GM23338 (cell line): ENCODE data around the gene TCF7L2. TPM values are rescaled to one million over a fixed set of nuclear protein-coding genes. Genes with fewer than 3 reads are reported as not detected.

Experiments
- ATAC-seq: fragments of 200-7000 bp; cut with Tn5 transposase; 3 replicates; pipeline ENCODE4 v1.9.1; 2020
- DNase-seq: peaks from one replicate; pipeline ENCODE4 v3.0.0-alpha.2; 2015; ENCODE audit warnings: low spot score
- H2AFZ ChIP-seq: fragments of 200-600 bp; sonication (generic); 2 replicates; pipeline ENCODE4 v1.8.0; 2016; ENCODE audit warnings: antibody characterized with exemption, mild to moderate bottlenecking, moderate library complexity
- H3F3A ChIP-seq: fragments of 200-600 bp; sonication (generic); replicated peaks from 2 replicates; pipeline ENCODE4 v1.8.0; 2017; ENCODE audit warnings: antibody characterized with exemption, mixed run types, low read depth
- H3K27ac ChIP-seq: fragments of 200-600 bp; sonication (generic); 2 replicates; pipeline ENCODE4 v1.6.1; 2016; ENCODE audit warnings: low read depth
- H3K27me3 ChIP-seq: fragments of 200-600 bp; sonication (generic); 2 replicates; pipeline ENCODE4 v1.8.0; 2016; ENCODE audit warnings: mild to moderate bottlenecking, mixed run types, moderate library complexity; ENCODE audit not compliant: insufficient read depth
- H3K36me3 ChIP-seq: fragments of 200-600 bp; sonication (generic); 2 replicates; pipeline ENCODE4 v1.8.0; 2016; ENCODE audit warnings: mild to moderate bottlenecking; ENCODE audit not compliant: insufficient read depth
- H3K4me1 ChIP-seq: fragments of 200-600 bp; sonication (generic); 2 replicates; pipeline ENCODE4 v1.8.0; 2016; ENCODE audit warnings: mild to moderate bottlenecking, moderate library complexity; ENCODE audit not compliant: insufficient read depth
- H3K4me2 ChIP-seq: fragments of 200-600 bp; sonication (generic); 2 replicates; pipeline ENCODE4 v1.7.1; 2017; ENCODE audit warnings: mixed run types
- H3K4me3 ChIP-seq: fragments of 200-600 bp; sonication (generic); 2 replicates; pipeline ENCODE4 v1.6.1; 2016; ENCODE audit warnings: mixed run types
- H3K79me2 ChIP-seq: fragments of 200-600 bp; sonication (generic); replicated peaks from 2 replicates; pipeline ENCODE4 v1.8.0; 2017; ENCODE audit warnings: mild to moderate bottlenecking; ENCODE audit not compliant: insufficient read depth
- H3K9me2 ChIP-seq: fragments of 200-600 bp; sonication (generic); 2 replicates; pipeline ENCODE4 v1.8.0; 2017; ENCODE audit not compliant: insufficient read depth
- H4K20me1 ChIP-seq: fragments of 200-600 bp; sonication (generic); replicated peaks from 2 replicates; pipeline ENCODE4 v1.8.0; 2017; ENCODE audit warnings: mild to moderate bottlenecking; ENCODE audit not compliant: insufficient read depth
- H3K27ac Mint-ChIP-seq: 2 replicates; pipeline ENCODE4 v1.8.0; 2020; ENCODE audit warnings: inconsistent platforms, mild to moderate bottlenecking, moderate library complexity, mixed read lengths
- H3K27me3 Mint-ChIP-seq: 3 replicates; pipeline ENCODE4 v1.8.0; 2022; ENCODE audit warnings: low read depth, mild to moderate bottlenecking, moderate library complexity, mixed read lengths, inconsistent platforms; ENCODE audit not compliant: insufficient read depth, poor library complexity
- H3K36me3 Mint-ChIP-seq: 3 replicates; pipeline ENCODE4 v1.8.0; 2021; ENCODE audit warnings: low read depth, mild to moderate bottlenecking, inconsistent platforms, moderate library complexity, mixed read lengths
- H3K4me1 Mint-ChIP-seq: 3 replicates; pipeline ENCODE4 v1.8.0; 2020; ENCODE audit warnings: mild to moderate bottlenecking, inconsistent platforms, mixed read lengths
- H3K4me3 Mint-ChIP-seq: 3 replicates; pipeline ENCODE4 v1.8.0; 2021; ENCODE audit warnings: moderate library complexity, mild to moderate bottlenecking, inconsistent platforms, mixed read lengths
- H3K9me3 Mint-ChIP-seq: 3 replicates; pipeline ENCODE4 v1.8.0; 2020; ENCODE audit warnings: moderate library complexity, mild to moderate bottlenecking, inconsistent platforms, mixed read lengths
- CREB1 ChIP-seq: fragments of 250-450 bp; sonication (Bioruptor Pico); IDR thresholded peaks from 2 replicates; pipeline ENCODE4 v1.5.0; 2020; ENCODE audit warnings: low read depth, mild to moderate bottlenecking, moderate library complexity
- CTCF ChIP-seq, 2 experiments: fragments of 200-600 bp in 1 of 2; sonication (generic) in 1 of 2; conservative IDR thresholded peaks; 2 replicates each; pipeline versions ENCODE4 v1.5.1 to v1.6.1; 2016 to 2017; ENCODE audit warnings: antibody characterized with exemption in 2 of 2, low read depth in 2 of 2, mild to moderate bottlenecking in 2 of 2, moderate library complexity in 1 of 2
- ETS1 ChIP-seq: IDR thresholded peaks from 2 replicates; pipeline ENCODE4 v1.6.1; 2016; ENCODE audit warnings: antibody characterized with exemption
- EZH2 ChIP-seq: fragments of 200-600 bp; sonication (generic); IDR thresholded peaks from one replicate; pipeline ENCODE4 v1.8.0; 2017; ENCODE audit warnings: antibody characterized with exemption, mild to moderate bottlenecking, low read depth; ENCODE audit not compliant: unreplicated experiment
- EZH2phosphoT487 ChIP-seq: fragments of 200-600 bp; sonication (generic); IDR thresholded peaks from one replicate; pipeline ENCODE4 v1.8.1; 2018; ENCODE audit warnings: antibody characterized with exemption; ENCODE audit not compliant: unreplicated experiment
- JUNB ChIP-seq: IDR thresholded peaks from one replicate; pipeline ENCODE4 v1.6.1; 2016; ENCODE audit warnings: antibody characterized with exemption; ENCODE audit not compliant: unreplicated experiment
- NANOG ChIP-seq: IDR thresholded peaks from 2 replicates; pipeline ENCODE4 v1.6.1; 2016; ENCODE audit warnings: antibody characterized with exemption, borderline replicate concordance
- POLR2AphosphoS5 ChIP-seq: IDR thresholded peaks from 2 replicates; pipeline ENCODE4 v1.6.1; 2016; ENCODE audit warnings: antibody characterized with exemption, low read depth
- REST ChIP-seq: IDR thresholded peaks from one replicate; pipeline ENCODE4 v1.6.1; 2018; ENCODE audit warnings: antibody characterized with exemption; ENCODE audit not compliant: unreplicated experiment
- STAT1 ChIP-seq: IDR thresholded peaks from one replicate; pipeline ENCODE4 v1.6.1; 2016; ENCODE audit warnings: antibody characterized with exemption; ENCODE audit not compliant: unreplicated experiment
- ZNF114 ChIP-seq: fragments of 250-450 bp; sonication (Bioruptor Pico); IDR thresholded peaks from 2 replicates; pipeline ENCODE4 v1.5.0; 2020; ENCODE audit warnings: mild to moderate bottlenecking, moderate library complexity
- ZNF331 ChIP-seq: fragments of 250-450 bp; sonication (Bioruptor Pico); IDR thresholded peaks from 2 replicates; pipeline ENCODE4 v1.5.0; 2020; ENCODE audit warnings: low read depth, mild to moderate bottlenecking, moderate library complexity
- ZNF462 ChIP-seq: fragments of 250-450 bp; sonication (Bioruptor Pico); IDR thresholded peaks from 2 replicates; pipeline ENCODE4 v1.5.0; 2020; ENCODE audit warnings: mild to moderate bottlenecking, moderate library complexity
- polyA plus RNA-seq: library from polyadenylated mRNA; unstranded; fragments of >200 nt; fragmentation: Nextera tagmentation; extraction: Ambion mirVana; gene quantifications from 2 replicates; pipeline ENCODE4 v1.2.1, GENCODE V29; 2016
- total RNA-seq: library from RNA; depleted of rRNA; stranded (reverse); fragments of >200 nt; shearing (Covaris generic); gene quantifications from 2 replicates; pipeline ENCODE4 v1.2.3, GENCODE V29; 2014

TCF7L2 gene
- total and polyA plus RNA-seq, 2 experiments from 2014 or later = 32.2 to 80.8 TPM

- ATAC-seq (no peak), DNase-seq (no peak)
- peaks cover 41% of the 10 kb centered on the region for H3K4me1 Mint-ChIP-seq
- H3K27ac ChIP-seq = 0 out of 2 replicates have a peak overlapping the region, but pooled peaks have one; percentile 62
- no peaks in the 10 kb centered on the region for H3K9me2 ChIP-seq
- H3K9me3 Mint-ChIP-seq = no peaks in the 10 kb centered on the region
- H3K27me3 Mint-ChIP-seq = peaks cover 26% of the 10 kb centered on the region
- H3K36me3 Mint-ChIP-seq = peaks cover 66% of the 10 kb centered on the region
- peaks cover 46% of the 10 kb centered on the region for H4K20me1 ChIP-seq
- H3F3A ChIP-seq = peaks cover 4% of the 10 kb centered on the region; the same call in 1 of the 2 replicates
- H3K27ac Mint-ChIP-seq = no peak overlapping the region
- H3K4me2 ChIP-seq = no peak overlapping the region
- no peak overlapping the region for H3K4me3 Mint-ChIP-seq
- H3K79me2 ChIP-seq = peaks cover 61% of the 10 kb centered on the region
- H3K36me3 ChIP-seq = peaks cover 45% of the 10 kb centered on the region
- H3K4me1 ChIP-seq = peaks cover 29% of the 10 kb centered on the region
- TF ChIP-seq ETS1 = no peak
- TF ChIP-seq EZH2 = no peak
- TF ChIP-seq JUNB = no peak
- no peak for TF ChIP-seq EZH2phosphoT487
- TF ChIP-seq CREB1 (CRISPR knock-in tag) = no peak
- TF ChIP-seq POLR2AphosphoS5 = no peak
- TF ChIP-seq STAT1 = no peak
- TF ChIP-seq REST = no peak
- no peak for TF ChIP-seq ZNF331
- TF ChIP-seq CTCF (conservative IDR thresholded peaks at IDR 0.05; ENCODE audit: low read depth in 2 of 2) = no peak
- TF ChIP-seq ZNF114 = no peak
- no peak for TF ChIP-seq ZNF462 (CRISPR knock-in tag)
- TF ChIP-seq NANOG = no peak
- no peak overlapping the region for H2AFZ ChIP-seq
- H3K27me3 ChIP-seq = no peaks in the 10 kb centered on the region
- no peak overlapping the region for H3K4me3 ChIP-seq
Measured at GRCh38 chr10:113142601-113143362, 192.7 kb downstream of the TCF7L2 start.
